ENCODE data around the gene SAMD1.
A peak's percentile ranks its signal among the peaks of the same experiment; 100 is the strongest.

SAMD1 gene

GRCh38 chr19:14088634-14089411, 1.7 kb downstream of the SAMD1 start:
- no peak for DNase-seq

- no peak for DNase-seq
Observed at GRCh38 chr19:14086098-14086497, 4.5 kb downstream of the SAMD1 start.

- DNase-seq: no peak
Observed at GRCh38 chr19:14085309-14085995, 5.1 kb downstream of the SAMD1 start, which contains the start of gene C19orf67. Gene C19orf67 (minus strand): TSS chr19:14085783. CDS start chr19:14085627, 156 bp downstream.

- no peak for DNase-seq
Observed at GRCh38 chr19:14082675-14082960, 7.9 kb downstream of the SAMD1 start.

GRCh38 chr19:14081797-14082674, 8.5 kb downstream of the SAMD1 start:
- DNase-seq: peak; percentile 61

- peak; percentile 100 for DNase-seq
Observed at GRCh38 chr19:14080887-14081796, 9.4 kb downstream of the SAMD1 start.

- no peak for DNase-seq
Observed at GRCh38 chr19:14078411-14078810, 12.1 kb downstream of the SAMD1 start.

GRCh38 chr19:14073925-14074838, 16.4 kb downstream of the SAMD1 start:
- peak; percentile 66 for DNase-seq

GRCh38 chr19:14073261-14073924, 17.2 kb downstream of the SAMD1 start:
- peak; percentile 86 for DNase-seq

GRCh38 chr19:14072535-14073260, 17.9 kb downstream of the SAMD1 start, which contains the start of gene MISP3:
Gene MISP3 (plus strand): TSS chr19:14072786. CDS start chr19:14073310, 524 bp downstream.
- peak; percentile 57 for DNase-seq

GRCh38 chr19:14070268-14071050, 20.1 kb downstream of the SAMD1 start:
- DNase-seq: no peak

- DNase-seq: no peak
Observed at GRCh38 chr19:14066134-14066533, 24.4 kb downstream of the SAMD1 start.

GRCh38 chr19:14063105-14063504, 27.4 kb downstream of the SAMD1 start:
- DNase-seq: no peak

GRCh38 chr19:14062558-14062855, 28.0 kb downstream of the SAMD1 start:
- no peak for DNase-seq

- DNase-seq: no peak
Observed at GRCh38 chr19:14061751-14062557, 28.6 kb downstream of the SAMD1 start, which contains the start of gene PALM3. Gene PALM3 (minus strand): TSS chr19:14062076. CDS start chr19:14061980, 96 bp downstream.

GRCh38 chr19:14061081-14061749, 29.3 kb downstream of the SAMD1 start:
- no peak for DNase-seq

- peak; percentile 46 for DNase-seq
Observed at GRCh38 chr19:14059652-14060155, 30.8 kb downstream of the SAMD1 start.
